ENCODE measurements around the gene KLF8. TPM values are rescaled to one million over a fixed set of nuclear protein-coding genes. Genes with fewer than 3 reads are reported as not detected.

The KLF8 gene
- total RNA-seq, 1 donor from 2014 or later, result 17.8 TPM

DNA sequence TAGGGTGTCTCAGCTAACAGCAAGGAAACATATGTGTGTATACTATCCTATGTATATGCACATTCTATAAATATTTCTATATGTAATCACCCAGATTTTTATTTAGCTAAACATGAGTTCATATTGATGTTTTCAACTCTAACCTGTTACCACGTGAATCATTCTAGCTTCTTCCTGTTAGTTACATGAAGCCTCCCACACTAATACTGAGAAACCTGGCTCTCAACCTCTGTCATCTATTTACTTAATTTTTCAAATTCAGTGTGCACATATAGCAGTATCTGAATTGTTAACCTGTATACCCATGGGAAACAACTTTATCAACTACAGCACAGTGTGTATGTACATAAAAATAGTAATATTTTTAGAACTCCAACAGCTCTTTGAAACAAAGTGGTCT is 57.3 kb downstream of the KLF8 start:
- H3K27ac Mint-ChIP-seq, result no peak overlapping the region
- no peaks in the 10 kb centered on the region for H3K27me3 Mint-ChIP-seq
- no peak overlapping the region for H3K4me3 Mint-ChIP-seq
- CTCF ChIA-PET, result no interaction called here
- H3K4me1 Mint-ChIP-seq, result no peaks in the 10 kb centered on the region
- H3K9me3 Mint-ChIP-seq, result no peaks in the 10 kb centered on the region
- H3K36me3 Mint-ChIP-seq (ENCODE audit: low read depth), result peaks cover 41% of the 10 kb centered on the region
- TF ChIP-seq, protein P1, sequence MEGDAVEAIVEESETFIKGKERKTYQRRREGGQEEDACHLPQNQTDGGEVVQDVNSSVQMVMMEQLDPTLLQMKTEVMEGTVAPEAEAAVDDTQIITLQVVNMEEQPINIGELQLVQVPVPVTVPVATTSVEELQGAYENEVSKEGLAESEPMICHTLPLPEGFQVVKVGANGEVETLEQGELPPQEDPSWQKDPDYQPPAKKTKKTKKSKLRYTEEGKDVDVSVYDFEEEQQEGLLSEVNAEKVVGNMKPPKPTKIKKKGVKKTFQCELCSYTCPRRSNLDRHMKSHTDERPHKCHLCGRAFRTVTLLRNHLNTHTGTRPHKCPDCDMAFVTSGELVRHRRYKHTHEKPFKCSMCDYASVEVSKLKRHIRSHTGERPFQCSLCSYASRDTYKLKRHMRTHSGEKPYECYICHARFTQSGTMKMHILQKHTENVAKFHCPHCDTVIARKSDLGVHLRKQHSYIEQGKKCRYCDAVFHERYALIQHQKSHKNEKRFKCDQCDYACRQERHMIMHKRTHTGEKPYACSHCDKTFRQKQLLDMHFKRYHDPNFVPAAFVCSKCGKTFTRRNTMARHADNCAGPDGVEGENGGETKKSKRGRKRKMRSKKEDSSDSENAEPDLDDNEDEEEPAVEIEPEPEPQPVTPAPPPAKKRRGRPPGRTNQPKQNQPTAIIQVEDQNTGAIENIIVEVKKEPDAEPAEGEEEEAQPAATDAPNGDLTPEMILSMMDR (IDR thresholded peaks at IDR 0.05), result no peak
- DNase-seq, result no peak
- POLR2A ChIA-PET, result no interaction called here
- intact Hi-C loops (cut with micrococcal nuclease), result no loop called here
- no peak for ATAC-seq (ENCODE audit: low read depth)

DNA sequence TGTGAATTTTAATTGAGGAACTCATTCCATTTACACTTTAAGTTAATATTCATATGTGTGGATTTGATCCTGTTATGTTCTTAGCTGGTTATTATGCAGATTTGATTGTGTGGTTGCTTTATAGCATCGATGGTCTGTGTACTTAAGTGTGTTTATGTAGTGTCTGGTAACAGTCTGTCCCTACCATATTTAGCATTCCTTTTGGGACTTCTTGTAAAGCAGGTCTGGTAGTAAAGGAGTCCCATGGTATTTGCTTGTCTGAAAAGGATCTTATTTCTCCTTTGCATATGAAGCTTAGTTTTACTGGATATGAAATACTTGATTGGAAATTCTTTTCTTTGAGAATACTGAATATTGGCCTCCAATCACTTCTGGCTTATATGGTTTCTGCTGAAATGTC is 76.6 kb downstream of the KLF8 start:
- Mint-ChIP-seq H3K4me1 (no peaks in the 10 kb centered on the region), H3K36me3 (ENCODE audit: low read depth) (peaks cover 35% of the 10 kb centered on the region), H3K9me3 (peaks cover 4% of the 10 kb centered on the region), H3K27me3 (no peaks in the 10 kb centered on the region), H3K27ac (no peak overlapping the region), H3K4me3 (no peak overlapping the region)
- intact Hi-C loops (cut with micrococcal nuclease), result no loop called here
- no peak for ATAC-seq (ENCODE audit: low read depth)
- TF ChIP-seq, protein P1 (IDR thresholded peaks at IDR 0.05), result no peak
- no peak for DNase-seq
- POLR2A ChIA-PET, result no interaction called here
- CTCF ChIA-PET, result no interaction called here

DNA sequence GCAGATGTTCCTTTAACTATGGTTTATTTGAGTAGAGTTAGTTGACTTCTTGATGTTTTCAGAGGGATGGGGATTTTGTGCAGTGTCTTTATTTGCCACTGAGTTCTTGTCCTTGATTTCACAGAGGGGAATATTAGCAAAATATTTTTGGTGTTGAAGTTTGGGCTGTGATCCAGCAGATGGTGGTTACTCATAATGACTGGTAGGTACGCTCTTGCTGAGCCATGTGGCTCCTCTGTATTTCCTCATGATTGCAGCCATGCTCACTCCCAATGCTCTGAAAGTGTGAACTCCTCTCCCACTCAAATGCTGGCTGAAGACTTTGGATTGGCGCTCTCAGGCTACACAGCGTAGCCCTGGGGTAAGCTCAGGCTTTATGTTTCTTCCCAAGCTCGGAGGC is 77.7 kb downstream of the KLF8 start:
- TF ChIP-seq, protein P1 (IDR thresholded peaks at IDR 0.05), result no peak
- no peak overlapping the region for H3K27ac Mint-ChIP-seq
- peaks cover 3% of the 10 kb centered on the region for H3K4me1 Mint-ChIP-seq
- H3K9me3 Mint-ChIP-seq, result peaks cover 4% of the 10 kb centered on the region
- ATAC-seq (ENCODE audit: low read depth), result no peak
- intact Hi-C loops (cut with micrococcal nuclease), result no loop called here
- CTCF ChIA-PET, result no interaction called here
- H3K27me3 Mint-ChIP-seq, result no peaks in the 10 kb centered on the region
- no peak for DNase-seq
- POLR2A ChIA-PET, result no interaction called here
- no peak overlapping the region for H3K4me3 Mint-ChIP-seq
- H3K36me3 Mint-ChIP-seq (ENCODE audit: low read depth), result peaks cover 27% of the 10 kb centered on the region

DNA sequence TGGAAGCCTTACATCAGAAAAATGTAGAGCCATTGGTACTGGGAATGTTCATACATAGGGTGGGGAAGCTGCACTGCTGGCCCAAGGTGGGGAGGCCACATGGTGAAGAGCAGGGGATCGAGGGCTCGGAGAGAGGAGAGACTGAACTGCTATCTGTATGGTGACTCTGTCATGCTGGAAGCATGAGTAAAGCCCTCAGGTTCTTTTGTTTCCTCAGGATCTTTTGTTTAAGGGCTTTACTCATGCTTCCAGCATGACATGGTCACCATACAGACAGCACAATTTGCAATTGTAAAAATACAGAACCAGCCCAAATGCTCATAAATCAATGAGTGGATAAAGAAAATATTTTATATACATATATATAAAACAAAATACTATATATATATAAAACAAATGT is 78.4 kb downstream of the KLF8 start:
- ATAC-seq (ENCODE audit: low read depth) (no peak), DNase-seq (no peak)
- H3K36me3 Mint-ChIP-seq (ENCODE audit: low read depth), result peaks cover 23% of the 10 kb centered on the region
- TF ChIP-seq, protein P1 (IDR thresholded peaks at IDR 0.05), result no peak
- H3K4me3 Mint-ChIP-seq, result no peak overlapping the region
- peaks cover 3% of the 10 kb centered on the region for H3K4me1 Mint-ChIP-seq
- no peak overlapping the region for H3K27ac Mint-ChIP-seq
- no peaks in the 10 kb centered on the region for H3K27me3 Mint-ChIP-seq
- ChIA-PET POLR2A (no interaction called here), CTCF (no interaction called here)
- H3K9me3 Mint-ChIP-seq, result peaks cover 4% of the 10 kb centered on the region
- intact Hi-C loops (cut with micrococcal nuclease), result no loop called here

DNA sequence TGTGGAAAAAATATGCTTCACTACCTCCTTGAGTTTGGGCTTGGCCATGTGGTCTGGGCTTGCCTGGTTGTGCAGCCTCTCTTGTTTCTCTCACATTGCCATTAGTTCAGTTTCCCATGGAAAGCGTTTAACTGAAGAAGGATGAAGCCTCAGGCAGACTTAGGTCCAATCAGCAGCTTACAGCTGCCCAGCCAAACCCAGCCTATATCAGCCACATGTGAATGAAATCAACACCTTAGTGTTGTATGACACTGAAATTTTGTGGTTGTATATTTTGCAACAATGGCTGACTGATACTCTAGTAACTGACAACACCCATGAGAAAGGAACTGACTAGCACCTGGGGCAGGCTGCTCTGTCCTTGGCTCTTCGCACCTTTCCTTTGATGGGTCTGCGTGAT is 81.2 kb downstream of the KLF8 start:
- POLR2A ChIA-PET, result no interaction called here
- ATAC-seq (ENCODE audit: low read depth) (no peak), DNase-seq (no peak)
- peaks cover 12% of the 10 kb centered on the region for H3K36me3 Mint-ChIP-seq (ENCODE audit: low read depth)
- CTCF ChIA-PET, result no interaction called here
- no peaks in the 10 kb centered on the region for H3K9me3 Mint-ChIP-seq
- H3K4me1 Mint-ChIP-seq, result peaks cover 3% of the 10 kb centered on the region
- TF ChIP-seq, protein P1 (IDR thresholded peaks at IDR 0.05), result no peak
- no peak overlapping the region for H3K27ac Mint-ChIP-seq
- intact Hi-C loops (cut with micrococcal nuclease), result no loop called here
- no peak overlapping the region for H3K4me3 Mint-ChIP-seq
- no peaks in the 10 kb centered on the region for H3K27me3 Mint-ChIP-seq

All from activated B cell treated with CpG ODN at 0.5 μM for 24 hours (primary cell).